ENCODE results near the gene TBC1D8.

GRCh38 chr2:101040761-101041160 lies 110.4 kb downstream of the TBC1D8 start:
- TF ChIP-seq CTCF (IDR thresholded peaks at IDR 0.05) (no peak), ZFX (IDR thresholded peaks at IDR 0.05; ENCODE audit: borderline replicate concordance) (no peak)
